H1 (cell line): ENCODE measurements around the gene ARV1. TPM values are rescaled to one million over a fixed set of nuclear protein-coding genes. Genes with fewer than 3 reads are reported as not detected.

Experiments
- CTCF ChIA-PET: fragments of 300-600 bp; sonication (Branson Sonifier 250); formaldehyde crosslinking; loops from one replicate; lab custom pipeline; 2021; ENCODE audit not compliant: partially characterized antibody; lab: Charles Lee
- POLR2A ChIA-PET: fragments of 300-600 bp; sonication (Branson Sonifier 250); formaldehyde crosslinking; loops from one replicate; lab custom pipeline; 2021; ENCODE audit warnings: inconsistent platforms; ENCODE audit not compliant: partially characterized antibody; lab: Charles Lee
- DNase-seq, 2 experiments: peaks; one replicate each; pipeline versions ENCODE4 v3.0.0 to v3.0.0-alpha.2; 2010 to 2022; ENCODE audit warnings: low spot score in 2 of 2, low read depth in 1 of 2, mixed read lengths in 1 of 2
- FAIRE-seq: peaks from 2 replicates; lab custom pipeline; 2011; peaks lifted over from hg19 to GRCh38; lab: Jason Lieb, UNC
- H2AFZ ChIP-seq: 2 replicates; pipeline ENCODE4 v1.8.1; 2012; ENCODE audit warnings: low read length, inconsistent platforms
- H2AK5ac ChIP-seq: 2 replicates; pipeline ENCODE4 v1.6.1; 2013; ENCODE audit warnings: low read depth, low read length
- H2BK120ac ChIP-seq: replicated peaks from 2 replicates; pipeline ENCODE3; 2013; ENCODE audit warnings: low read depth, low read length, inconsistent platforms
- H2BK12ac ChIP-seq: 2 replicates; pipeline ENCODE4 v1.6.1; 2013; ENCODE audit warnings: low read depth, low read length
- H2BK15ac ChIP-seq: 2 replicates; pipeline ENCODE4 v1.6.1; 2013; ENCODE audit warnings: low read length
- H2BK20ac ChIP-seq: 2 replicates; pipeline ENCODE4 v1.6.1; 2013; ENCODE audit warnings: low read length
- H2BK5ac ChIP-seq: 2 replicates; pipeline ENCODE4 v1.6.1; 2013; ENCODE audit warnings: low read depth, low read length
- H3K14ac ChIP-seq: 2 replicates; pipeline ENCODE4 v1.6.1; 2013; ENCODE audit warnings: inconsistent platforms; ENCODE audit not compliant: insufficient read length
- H3K18ac ChIP-seq: 2 replicates; pipeline ENCODE4 v1.6.1; 2013; ENCODE audit warnings: low read length; ENCODE audit errors: extremely low read depth
- H3K23ac ChIP-seq: 2 replicates; pipeline ENCODE4 v1.6.1; 2013; ENCODE audit warnings: inconsistent platforms; ENCODE audit not compliant: insufficient read length
- H3K23me2 ChIP-seq: 2 replicates; pipeline ENCODE4 v1.6.1; 2013; ENCODE audit warnings: low read depth, low read length
- H3K27ac ChIP-seq: 2 replicates; pipeline ENCODE4 v1.6.1; 2011; ENCODE audit warnings: low read depth, low read length, inconsistent platforms
- H3K27me3 ChIP-seq, 4 experiments: replicated peaks in 1 of 4; 1 replicate in 1 of 4; 2 replicates in 3 of 4; pipeline versions ENCODE4 v1.6.1 to v1.8.1; 2011 to 2013; ENCODE audit warnings: low read length in 3 of 4, mild to moderate bottlenecking in 3 of 4, inconsistent platforms in 2 of 4, mixed read lengths in 2 of 4, moderate library complexity in 1 of 4; ENCODE audit not compliant: control insufficient read depth in 3 of 4, insufficient read depth in 3 of 4; ENCODE audit errors: extremely low read depth in 1 of 4
- H3K36me3 ChIP-seq, 4 experiments: 2 replicates each; pipeline versions ENCODE4 v1.6.1 to v1.8.1; 2011 to 2013; ENCODE audit warnings: mild to moderate bottlenecking in 4 of 4, low read length in 3 of 4, moderate library complexity in 2 of 4, control low read depth in 1 of 4, inconsistent platforms in 1 of 4; ENCODE audit not compliant: insufficient read depth in 4 of 4, control insufficient read depth in 2 of 4
- H3K4ac ChIP-seq: replicated peaks from 2 replicates; pipeline ENCODE3; 2013; ENCODE audit warnings: low read length, low read depth, mixed read lengths, inconsistent platforms; ENCODE audit not compliant: insufficient read length
- H3K4me1 ChIP-seq, 4 experiments: replicated peaks in 1 of 4; 1 replicate in 1 of 4; 2 replicates in 3 of 4; pipeline versions ENCODE4 v1.6.1 to v1.8.1; 2011 to 2013; ENCODE audit warnings: low read length in 3 of 4, inconsistent platforms in 2 of 4, mixed read lengths in 1 of 4; ENCODE audit not compliant: insufficient read depth in 4 of 4, control insufficient read depth in 3 of 4
- H3K4me2 ChIP-seq, 2 experiments: 2 replicates each; pipeline versions ENCODE4 v1.6.1 to v1.8.1; 2011 to 2013; ENCODE audit warnings: low read depth in 2 of 2, low read length in 2 of 2, control low read depth in 1 of 2, inconsistent platforms in 1 of 2, mild to moderate bottlenecking in 1 of 2; ENCODE audit not compliant: insufficient read depth in 1 of 2
- H3K4me3 ChIP-seq, 4 experiments: fragments of 200-600, 300-600 bp in 1 of 4; sonication (generic), shearing (Covaris generic), sonication (Bioruptor Twin) in 1 of 4; 2 replicates each; pipeline versions ENCODE4 v1.5.1 to v1.8.1; 2011 to 2016; ENCODE audit warnings: low read length in 4 of 4, low read depth in 3 of 4, control low read depth in 2 of 4, inconsistent platforms in 2 of 4, mild to moderate bottlenecking in 2 of 4, mixed read lengths in 1 of 4, moderate library complexity in 1 of 4; ENCODE audit not compliant: insufficient read depth in 2 of 4; ENCODE audit errors: extremely low read depth in 1 of 4
- H3K56ac ChIP-seq: replicated peaks from 2 replicates; pipeline ENCODE3; 2013; ENCODE audit warnings: low read depth, mild to moderate bottlenecking, mixed read lengths, low read length, inconsistent platforms; ENCODE audit not compliant: insufficient read length
- H3K79me1 ChIP-seq: 2 replicates; pipeline ENCODE4 v1.6.1; 2013; ENCODE audit warnings: low read depth, low read length, control low read depth
- H3K79me2 ChIP-seq, 2 experiments: 2 replicates each; pipeline versions ENCODE4 v1.6.1 to v1.8.1; 2012 to 2013; ENCODE audit warnings: low read length in 2 of 2, mild to moderate bottlenecking in 2 of 2, inconsistent platforms in 1 of 2; ENCODE audit not compliant: insufficient read depth in 2 of 2, control insufficient read depth in 1 of 2
- H3K9ac ChIP-seq, 4 experiments: replicated peaks in 1 of 4; 1 replicate in 1 of 4; 2 replicates in 3 of 4; pipeline versions ENCODE4 v1.6.1 to v1.8.1; 2011 to 2013; ENCODE audit warnings: low read depth in 3 of 4, low read length in 3 of 4, control low read depth in 2 of 4, mild to moderate bottlenecking in 2 of 4, moderate library complexity in 2 of 4, inconsistent platforms in 1 of 4; ENCODE audit errors: extremely low read depth in 1 of 4
- H3K9me3 ChIP-seq, 2 experiments: 2 replicates each; pipeline versions ENCODE4 v1.6.1 to v1.8.1; 2012 to 2013; ENCODE audit warnings: mild to moderate bottlenecking in 2 of 2, moderate library complexity in 2 of 2, control low read depth in 1 of 2, inconsistent platforms in 1 of 2, low read depth in 1 of 2, low read length in 1 of 2, mixed read lengths in 1 of 2; ENCODE audit not compliant: insufficient read depth in 2 of 2
- H4K20me1 ChIP-seq, 2 experiments: replicated peaks in 1 of 2; 2 replicates each; pipeline versions ENCODE3 to v1.8.1; 2011 to 2013; ENCODE audit warnings: inconsistent platforms in 2 of 2, low read length in 2 of 2, mild to moderate bottlenecking in 1 of 2; ENCODE audit not compliant: insufficient read depth in 2 of 2, control insufficient read depth in 1 of 2
- H4K5ac ChIP-seq: 2 replicates; pipeline ENCODE4 v1.6.1; 2013; ENCODE audit warnings: low read length, low read depth, mixed read lengths, inconsistent platforms; ENCODE audit not compliant: insufficient read length
- H4K8ac ChIP-seq: 2 replicates; pipeline ENCODE4 v1.8.0; 2013; ENCODE audit warnings: mild to moderate bottlenecking, moderate library complexity, low read length, inconsistent platforms; ENCODE audit not compliant: insufficient read depth; ENCODE audit errors: extremely low read depth
- H4K91ac ChIP-seq: replicated peaks from 2 replicates; pipeline ENCODE3; 2013; ENCODE audit warnings: low read length, mixed read lengths, inconsistent platforms; ENCODE audit not compliant: insufficient read length
- BRCA1 ChIP-seq: IDR thresholded peaks from 2 replicates; pipeline ENCODE4 v1.6.1; 2012; ENCODE audit warnings: low read depth, low read length, improper control_type of control experiment
- HDAC6 ChIP-seq: IDR thresholded peaks from one replicate; pipeline ENCODE4 v1.7.1; 2012; ENCODE audit warnings: low read depth, mild to moderate bottlenecking, inconsistent platforms, low read length, moderate library complexity
- POU5F1 ChIP-seq: IDR thresholded peaks from 2 replicates; pipeline ENCODE4 v1.6.1; 2011; ENCODE audit warnings: low read depth, mild to moderate bottlenecking, low read length, moderate library complexity
- WGBS, 2 experiments: shearing (Covaris generic) in 1 of 2; methylation state at CpG; one replicate each; pipeline versions ENCODE4 v1.1.6 to v1.1.7; 2013 to 2015; ENCODE audit warnings: low lambda C conversion rate in 2 of 2, mixed read lengths in 2 of 2, inconsistent platforms in 1 of 2, low coverage in 1 of 2, missing lambda C conversion rate in 1 of 2; ENCODE audit not compliant: insufficient replicate concordance in 2 of 2, insufficient coverage in 1 of 2, insufficient read length in 1 of 2; ENCODE audit errors: extremely low coverage in 1 of 2, missing lambda C conversion rate in 1 of 2; 5-methylcytosine and 5-hydroxymethylcytosine counted together
- polyA plus RNA-seq, 7 experiments: library from polyadenylated mRNA; depleted of rRNA in 3 of 7; stranded (reverse) in 5 of 7; unstranded in 2 of 7; fragments of >200 nt in 5 of 7; fragments of 200-250 nt in 2 of 7; gene quantifications; 1 replicate in 5 of 7; 2 replicates in 1 of 7; 4 replicates in 1 of 7; pipeline versions ENCODE4 v1.2.1 to v1.2.3, GENCODE V29; 2011 to 2013; ENCODE audit warnings: missing spikeins in 2 of 7, mixed read lengths in 2 of 7
- total RNA-seq: library from RNA; stranded (reverse); fragmentation: NEBNext Ultra II Directional; extraction: Animal tissue kit (Norgen Biotek cat#: 25700); gene quantifications from 2 replicates; pipeline ENCODE4 v1.2.1, GENCODE V29; 2021

Gene ARV1
- total and polyA plus RNA-seq, 2 of the 8 experiments (the other 6 are each of a cell fraction or from before 2014, with no cell fraction given) = 13.1 to 13.4 TPM

- Histone ChIP-seq H3K23me2 (no peaks in the 10 kb centered on the region; the same call in 1 of the 2 replicates), H2AFZ (no peak overlapping the region; the same call in 1 of the 2 replicates), H3K14ac (no peak overlapping the region), H3K27me3 (no peaks in the 10 kb centered on the region; a peak in 3 of 7 replicates), H2BK120ac (no peak overlapping the region), H2BK15ac (0 out of 2 replicates have a peak overlapping the region, but pooled peaks have one; percentile 61), H3K36me3 (no peaks in the 10 kb centered on the region), H4K91ac (no peak overlapping the region), H3K4me3 (no peak overlapping the region), H3K18ac (no peak overlapping the region), H3K4me1 (no peaks in the 10 kb centered on the region), H3K79me2 (no peaks in the 10 kb centered on the region), H3K9me3 (no peaks in the 10 kb centered on the region), H3K9ac (no peak overlapping the region), H3K79me1 (no peaks in the 10 kb centered on the region), H3K27ac (no peak overlapping the region), H4K8ac (no peak overlapping the region), H3K4ac (no peak overlapping the region), H3K23ac (no peak overlapping the region), H3K56ac (no peak overlapping the region), H4K20me1 (no peaks in the 10 kb centered on the region), H2BK12ac (no peak overlapping the region), H4K5ac (no peak overlapping the region), H3K4me2 (peak overlapping the region in 1 of 2 experiments; percentile 20; a peak in 1 of 4 replicates), H2BK20ac (no peak overlapping the region), H2BK5ac (no peak overlapping the region), H2AK5ac (no peak overlapping the region)
- DNase-seq (no peak), FAIRE-seq (no peak)
- TF ChIP-seq HDAC6 (no peak), POU5F1 (no peak), BRCA1 (no peak)
- 71% methylated on average over 7 of the region's 7 CpGs; no CpG with 5 or more reads in 1 of the 2 experiments for WGBS, 2 experiments
- POLR2A ChIA-PET = no interaction called here
- CTCF ChIA-PET = interaction anchor here (1.5 kb wide), 1 partner anchor 12 kb away, joined by 6 read pairs; the partner anchor contains the start of gene FAM89A
Measured at GRCh38 chr1:231028682-231029081, 49.8 kb downstream of the ARV1 start.
